Endothelial cell of umbilical vein (primary cell): Measurements from ENCODE around the gene FREM3. TPM values are rescaled to one million over a fixed set of nuclear protein-coding genes. Genes with fewer than 3 reads are reported as not detected.

Experiments
- BruUV-seq: library from RNA; stranded (reverse); fragments of 400-500 nt; replicated peaks from 2 replicates; lab custom pipeline; 2021; lab: Mats Ljungman, UMichigan
- CTCF ChIA-PET: fragments of 300-600, 350-600 bp; sonication (Branson Sonifier 250); formaldehyde crosslinking; loops from one replicate; lab custom pipeline; 2021; ENCODE audit warnings: antibody characterized with exemption, inconsistent platforms; lab: Charles Lee
- POLR2A ChIA-PET: fragments of 300-600, 350-600 bp; sonication (Branson Sonifier 250); formaldehyde crosslinking; loops from one replicate; lab custom pipeline; 2021; ENCODE audit warnings: antibody characterized with exemption, inconsistent platforms; lab: Charles Lee
- DNase-seq: peaks from one replicate; pipeline ENCODE4 v3.0.0-alpha.2; 2011; ENCODE audit warnings: low read depth, low spot score
- FAIRE-seq: peaks from 2 replicates; lab custom pipeline; 2011; peaks lifted over from hg19 to GRCh38; lab: Jason Lieb, UNC
- H2AFZ ChIP-seq: 2 replicates; pipeline ENCODE4 v1.6.0; 2012; ENCODE audit warnings: low read depth, low read length, control low read depth, inconsistent platforms
- H3K27ac ChIP-seq: 2 replicates; pipeline ENCODE4 v1.5.1; 2011; ENCODE audit warnings: low read depth, mild to moderate bottlenecking, control low read depth, low read length, moderate library complexity; ENCODE audit not compliant: insufficient read depth
- H3K27me3 ChIP-seq, 2 experiments: 2 replicates each; pipeline versions ENCODE4 v1.6.0 to v1.6.1; 2011; ENCODE audit warnings: low read length in 2 of 2, mixed read lengths in 1 of 2; ENCODE audit not compliant: control insufficient read depth in 2 of 2, insufficient read depth in 2 of 2
- H3K36me3 ChIP-seq, 2 experiments: 2 replicates in 1 of 2; 3 replicates in 1 of 2; pipeline ENCODE4 v1.5.1; 2011; ENCODE audit warnings: low read length in 2 of 2, mild to moderate bottlenecking in 1 of 2, moderate library complexity in 1 of 2; ENCODE audit not compliant: control insufficient read depth in 2 of 2, insufficient read depth in 2 of 2; ENCODE audit errors: extremely low read depth in 1 of 2
- H3K4me1 ChIP-seq: 3 replicates; pipeline ENCODE4 v1.5.1; 2011; ENCODE audit warnings: mild to moderate bottlenecking, low read length; ENCODE audit not compliant: control insufficient read depth, insufficient read depth; ENCODE audit errors: extremely low read depth
- H3K4me2 ChIP-seq: 2 replicates; pipeline ENCODE4 v1.6.1; 2011; ENCODE audit warnings: low read length, control low read depth, mixed read lengths; ENCODE audit not compliant: insufficient read depth
- H3K4me3 ChIP-seq, 3 experiments: fragments of 200-600 bp in 1 of 3; sonication (generic), shearing (Covaris generic) in 1 of 3; replicated peaks in 1 of 3; 2 replicates each; pipeline ENCODE4 v1.5.1; 2011 to 2016; ENCODE audit warnings: control low read depth in 3 of 3, low read length in 3 of 3, mild to moderate bottlenecking in 2 of 3, inconsistent platforms in 1 of 3, low read depth in 1 of 3, moderate library complexity in 1 of 3; ENCODE audit not compliant: insufficient read depth in 1 of 3
- H3K79me2 ChIP-seq: 2 replicates; pipeline ENCODE4 v1.6.0; 2012; ENCODE audit warnings: low read length, inconsistent platforms; ENCODE audit not compliant: control insufficient read depth, insufficient read depth
- H3K9ac ChIP-seq: replicated peaks from 2 replicates; pipeline ENCODE3; 2011; ENCODE audit warnings: low read length, control low read depth; ENCODE audit not compliant: insufficient read depth; ENCODE audit errors: extremely low read depth
- H3K9me1 ChIP-seq: replicated peaks from 3 replicates; pipeline ENCODE4 v1.6.0; 2011; ENCODE audit warnings: mild to moderate bottlenecking, low read length; ENCODE audit not compliant: control insufficient read depth, insufficient read depth; ENCODE audit errors: extremely low read depth
- H3K9me3 ChIP-seq: replicated peaks from 2 replicates; pipeline ENCODE4 v1.5.1; 2012; ENCODE audit warnings: low read length, inconsistent platforms; ENCODE audit not compliant: control insufficient read depth, insufficient read depth
- H4K20me1 ChIP-seq: replicated peaks from 2 replicates; pipeline ENCODE3; 2011; ENCODE audit warnings: mild to moderate bottlenecking, low read length; ENCODE audit not compliant: control insufficient read depth, insufficient read depth; ENCODE audit errors: extremely low read depth
- CTCF ChIP-seq, 2 donors: IDR thresholded peaks; 1 replicate in 1 of 2; 2 replicates in 1 of 2; pipeline ENCODE4 v1.5.1; 2011; ENCODE audit warnings: low read length in 2 of 2, mild to moderate bottlenecking in 2 of 2, moderate library complexity in 2 of 2, control low read depth in 1 of 2, inconsistent platforms in 1 of 2, low read depth in 1 of 2; ENCODE audit not compliant: insufficient read depth in 1 of 2; ENCODE audit errors: extremely low read depth in 1 of 2
- EZH2 ChIP-seq: IDR thresholded peaks from 2 replicates; pipeline ENCODE4 v1.6.1; 2012; ENCODE audit warnings: borderline replicate concordance, low read depth, mild to moderate bottlenecking, moderate library complexity, low read length, inconsistent platforms; ENCODE audit not compliant: severe bottlenecking
- FOS ChIP-seq: IDR thresholded peaks from 2 replicates; pipeline ENCODE4 v1.6.1; 2011; ENCODE audit warnings: mild to moderate bottlenecking, low read length, moderate library complexity, borderline replicate concordance; ENCODE audit not compliant: insufficient read depth
- GATA2 ChIP-seq: IDR thresholded peaks from 2 replicates; pipeline ENCODE4 v1.7.0; 2011; ENCODE audit warnings: low read depth, mild to moderate bottlenecking, moderate library complexity, mixed read lengths, low read length; ENCODE audit not compliant: insufficient read length, insufficient read depth
- JUN ChIP-seq: IDR thresholded peaks from 2 replicates; pipeline ENCODE4 v1.6.1; 2011; ENCODE audit warnings: borderline replicate concordance, low read depth; ENCODE audit not compliant: insufficient read length, insufficient read depth
- MAX ChIP-seq: IDR thresholded peaks from 2 replicates; pipeline ENCODE4 v1.6.1; 2011; ENCODE audit not compliant: insufficient read depth, insufficient read length
- MYC ChIP-seq: IDR thresholded peaks from one replicate; pipeline ENCODE4 v1.6.1; 2011; ENCODE audit warnings: mild to moderate bottlenecking, low read depth, low read length
- POLR2A ChIP-seq: IDR thresholded peaks from 2 replicates; pipeline ENCODE4 v1.6.1; 2012; ENCODE audit warnings: low read depth, mild to moderate bottlenecking, control low read depth, low read length
- POLR2AphosphoS5 ChIP-seq: IDR thresholded peaks from 2 replicates; pipeline ENCODE4 v1.6.1; 2012; ENCODE audit warnings: low read depth, mild to moderate bottlenecking, control low read depth, low read length, moderate library complexity; ENCODE audit not compliant: insufficient read depth
- dilution Hi-C: fragments of 300-500 bp; cut with MboI; formaldehyde crosslinking; loops from one replicate; pipeline ENCODE4 v1.15.0; 2019; ENCODE audit warnings: low sequenced_read_pairs; ENCODE audit not compliant: extremely low pct_ligation_motif_present
- intact Hi-C: fragments of 100-400 bp; cut with micrococcal nuclease; formaldehyde crosslinking; loops from one replicate; pipeline ENCODE4 v1.10.0; 2022
- polyA plus RNA-seq, 4 experiments: library from polyadenylated mRNA; depleted of rRNA in 3 of 4; stranded (reverse) in 3 of 4; unstranded in 1 of 4; fragments of >200 nt; gene quantifications; 2 replicates each; pipeline versions ENCODE4 v1.2.1 to v1.2.3, GENCODE V29; 2011 to 2012; ENCODE audit warnings: missing spikeins in 1 of 4
- total RNA-seq: library from RNA; stranded (reverse); gene quantifications from 2 replicates; pipeline ENCODE4 v1.2.3, GENCODE V29; 2021

Gene FREM3
- total and polyA plus RNA-seq, 2 donors (not counting 3 experiments of a cell fraction or from before 2014, with no cell fraction given), result 0.04 to 0.08 TPM

- no peaks in the 10 kb centered on the region for H3K9me3 ChIP-seq
- no peak overlapping the region for H3K4me3 ChIP-seq
- ChIA-PET CTCF (no interaction called here), POLR2A (no interaction called here)
- no peaks in the 10 kb centered on the region for H3K36me3 ChIP-seq
- peaks cover 3% of the 10 kb centered on the region for H3K4me1 ChIP-seq
- no TSS peak for BruUV-seq
- H3K27me3 ChIP-seq, result no peaks in the 10 kb centered on the region
- DNase-seq (peak; percentile 45), FAIRE-seq (peak; percentile 8)
- no peaks in the 10 kb centered on the region for H4K20me1 ChIP-seq
- H3K9me1 ChIP-seq, result no peaks in the 10 kb centered on the region
- H2AFZ ChIP-seq, result no peak overlapping the region
- H3K4me2 ChIP-seq, result no peak overlapping the region
- TF ChIP-seq POLR2AphosphoS5 (no peak), JUN (peak; percentile 37)
- no peak overlapping the region for H3K27ac ChIP-seq
- H3K79me2 ChIP-seq, result no peaks in the 10 kb centered on the region
- intact Hi-C loops, result no loop called here
- dilution Hi-C loops, result no loop called here
- no peak overlapping the region for H3K9ac ChIP-seq
These were observed 57.9 kb downstream of the FREM3 start for GRCh38 chr4:143642611-143643010.

GRCh38 chr4:143641361-143641760 is 59.1 kb downstream of the FREM3 start:
- Histone ChIP-seq H2AFZ (no peak overlapping the region), H4K20me1 (no peaks in the 10 kb centered on the region), H3K9me1 (no peaks in the 10 kb centered on the region), H3K27ac (no peak overlapping the region), H3K9me3 (no peaks in the 10 kb centered on the region), H3K36me3 (no peaks in the 10 kb centered on the region), H3K27me3 (no peaks in the 10 kb centered on the region), H3K9ac (no peak overlapping the region), H3K79me2 (no peaks in the 10 kb centered on the region), H3K4me2 (no peak overlapping the region), H3K4me3 (no peak overlapping the region), H3K4me1 (peaks cover 3% of the 10 kb centered on the region)
- TF ChIP-seq GATA2 (no peak), POLR2A (no peak), POLR2AphosphoS5 (no peak), JUN (no peak), CTCF (IDR thresholded peaks at IDR 0.05; ENCODE audit: extremely low read depth in 1 of 2, insufficient read depth in 1 of 2, low read depth in 1 of 2, low read length in 2 of 2) (no peak), MYC (no peak), FOS (no peak), MAX (no peak), EZH2 (no peak)
- dilution Hi-C loops, result no loop called here
- no TSS peak for BruUV-seq
- intact Hi-C loops, result no loop called here
- ChIA-PET POLR2A (no interaction called here), CTCF (no interaction called here)
- DNase-seq (peak; percentile 48), FAIRE-seq (no peak)
